HepG2 (cell line): ENCODE data around the gene NRG3. TPM values are rescaled to one million over a fixed set of nuclear protein-coding genes. Genes with fewer than 3 reads are reported as not detected.

Experiments
- ATAC-seq: fragments of 200-7000 bp; cut with Tn5 transposase; 3 replicates; pipeline ENCODE4 v1.9.1; 2020; ENCODE audit warnings: mild to moderate bottlenecking, moderate library complexity
- BruUV-seq: library from RNA; stranded (reverse); fragments of 400-500 nt; replicated peaks from 2 replicates; lab custom pipeline; 2021; lab: Mats Ljungman, UMichigan
- CTCF ChIA-PET: fragments of 300-600 bp; formaldehyde crosslinking; extraction: SDS; loops from one replicate; lab custom pipeline; 2021; ENCODE audit warnings: low total read pairs, inconsistent platforms, low intra/inter-chr PET ratio; lab: Yijun Ruan, JAX
- POLR2A ChIA-PET: fragments of 350-600 bp; sonication (Branson Sonifier 250); formaldehyde crosslinking; loops from one replicate; lab custom pipeline; 2020; ENCODE audit warnings: antibody characterized with exemption, inconsistent platforms; lab: Yijun Ruan, JAX
- DNase-seq: peaks from one replicate; pipeline ENCODE4 v3.0.0-alpha.2; 2015; ENCODE audit warnings: low spot score
- FAIRE-seq: peaks from 3 replicates; lab custom pipeline; 2011; peaks lifted over from hg19 to GRCh38; lab: Jason Lieb, UNC
- H2AFZ ChIP-seq: one replicate; pipeline ENCODE4 v1.6.1; 2011; ENCODE audit warnings: low read length, inconsistent platforms
- H3K27ac ChIP-seq: fragments of 300-600 bp; 3 replicates; pipeline ENCODE4 v1.8.0; 2011; ENCODE audit warnings: mixed run types, mild to moderate bottlenecking, mixed read lengths, low read length, inconsistent platforms; ENCODE audit not compliant: insufficient read depth; ENCODE audit errors: extremely low read length
- H3K27me3 ChIP-seq, 2 experiments: fragments of 200-600 bp in 1 of 2; 2 replicates in 1 of 2; 3 replicates in 1 of 2; pipeline versions ENCODE4 v1.6.0 to v1.8.0; 2011; ENCODE audit warnings: low read length in 2 of 2, mild to moderate bottlenecking in 2 of 2, moderate library complexity in 2 of 2, inconsistent platforms in 1 of 2; ENCODE audit not compliant: insufficient read depth in 2 of 2, control insufficient read depth in 1 of 2
- H3K36me3 ChIP-seq, 2 experiments: fragments of 200-600 bp in 1 of 2; replicated peaks in 1 of 2; 2 replicates in 1 of 2; 3 replicates in 1 of 2; pipeline versions ENCODE4 v1.5.1 to v1.8.0; 2011; ENCODE audit warnings: low read length in 2 of 2, inconsistent platforms in 1 of 2; ENCODE audit not compliant: insufficient read depth in 2 of 2, control insufficient read depth in 1 of 2
- H3K4me1 ChIP-seq: 2 replicates; pipeline ENCODE4 v1.5.1; 2012; ENCODE audit warnings: low read length, inconsistent platforms; ENCODE audit not compliant: insufficient read depth
- H3K4me2 ChIP-seq: 2 replicates; pipeline ENCODE4 v1.6.0; 2011; ENCODE audit warnings: low read depth, low read length, inconsistent platforms
- H3K4me3 ChIP-seq, 3 experiments: fragments of 200-600 bp in 1 of 3; sonication (generic), shearing (Covaris generic) in 1 of 3; replicated peaks in 1 of 3; 2 replicates each; pipeline ENCODE4 v1.5.1; 2011 to 2016; ENCODE audit warnings: low read length in 3 of 3, inconsistent platforms in 2 of 3, low read depth in 2 of 3, mild to moderate bottlenecking in 2 of 3, control low read depth in 1 of 3, mixed read lengths in 1 of 3; ENCODE audit not compliant: insufficient read depth in 1 of 3
- H3K79me2 ChIP-seq: one replicate; pipeline ENCODE4 v1.6.1; 2011; ENCODE audit warnings: low read length, inconsistent platforms; ENCODE audit not compliant: insufficient read depth
- H3K9ac ChIP-seq: 2 replicates; pipeline ENCODE4 v1.6.0; 2011; ENCODE audit warnings: mild to moderate bottlenecking, low read depth, low read length, inconsistent platforms; ENCODE audit not compliant: insufficient read depth
- H3K9me3 ChIP-seq: 2 replicates; pipeline ENCODE4 v1.5.1; 2012; ENCODE audit warnings: mild to moderate bottlenecking, low read length
- H4K20me1 ChIP-seq: 2 replicates; pipeline ENCODE4 v1.6.0; 2011; ENCODE audit warnings: inconsistent platforms, mild to moderate bottlenecking, low read length, moderate library complexity; ENCODE audit not compliant: insufficient read depth
- GTF3A ChIP-seq: sonication (generic); formaldehyde crosslinking; conservative IDR thresholded peaks from 2 replicates; pipeline ENCODE4 v1.4.0; 2020; ENCODE audit warnings: mild to moderate bottlenecking, missing genetic modification reagents
- ISL2 ChIP-seq: sonication (generic); formaldehyde crosslinking; IDR thresholded peaks from 2 replicates; pipeline ENCODE4 v1.5.0; 2020; ENCODE audit warnings: missing genetic modification reagents
- LBX2 ChIP-seq: sonication (generic); formaldehyde crosslinking; IDR thresholded peaks from 2 replicates; pipeline ENCODE4 v1.5.0; 2020; ENCODE audit warnings: missing genetic modification reagents, mild to moderate bottlenecking, borderline replicate concordance
- NR2F1 ChIP-seq, 2 experiments: fragments of 450-650 bp in 1 of 2; formaldehyde crosslinking in 1 of 2; IDR thresholded peaks; 2 replicates each; pipeline versions ENCODE4 v1.5.0 to v1.6.1; 2016 to 2020; ENCODE audit warnings: mild to moderate bottlenecking in 1 of 2, missing compliant biosample characterization in 1 of 2, missing genetic modification reagents in 1 of 2, moderate library complexity in 1 of 2
- PATZ1 ChIP-seq: sonication (generic); formaldehyde crosslinking; IDR thresholded peaks from 2 replicates; pipeline ENCODE4 v1.4.0; 2020; ENCODE audit warnings: missing genetic modification reagents
- SIX4 ChIP-seq: sonication (generic); formaldehyde crosslinking; IDR thresholded peaks from 2 replicates; pipeline ENCODE4 v1.4.0; 2020; ENCODE audit warnings: missing genetic modification reagents
- ZBTB20 ChIP-seq: sonication (generic); formaldehyde crosslinking; IDR thresholded peaks from 2 replicates; pipeline ENCODE4 v1.8.1; 2023; ENCODE audit warnings: missing genetic modification reagents, low read depth, mild to moderate bottlenecking, borderline replicate concordance
- ZMYM2 ChIP-seq: sonication (generic); formaldehyde crosslinking; IDR thresholded peaks from 2 replicates; pipeline ENCODE4 v1.8.0; 2022; ENCODE audit warnings: mild to moderate bottlenecking, missing genetic modification reagents
- ZMYM3 ChIP-seq: sonication (generic); formaldehyde crosslinking; IDR thresholded peaks from 2 replicates; pipeline ENCODE4 v1.5.1; 2020; ENCODE audit warnings: mild to moderate bottlenecking, missing genetic modification reagents
- ZNF354B ChIP-seq: sonication (generic); formaldehyde crosslinking; IDR thresholded peaks from 2 replicates; pipeline ENCODE4 v1.8.0; 2022; ENCODE audit warnings: mild to moderate bottlenecking, missing genetic modification reagents
- ZNF530 ChIP-seq: sonication (generic); formaldehyde crosslinking; IDR thresholded peaks from 2 replicates; pipeline ENCODE4 v1.5.0; 2020; ENCODE audit warnings: low read depth, mild to moderate bottlenecking, missing genetic modification reagents
- ZNF850 ChIP-seq: sonication (generic); formaldehyde crosslinking; conservative IDR thresholded peaks from 2 replicates; pipeline ENCODE4 v1.9.0; 2021; ENCODE audit warnings: mild to moderate bottlenecking, missing genetic modification reagents
- WGBS: methylation state at CpG from one replicate; pipeline ENCODE4 v1.1.6; 2017; ENCODE audit warnings: low lambda C conversion rate; 5-methylcytosine and 5-hydroxymethylcytosine counted together
- in situ Hi-C: cut with HindIII; loops from 2 replicates; pipeline ENCODE4 v1.10.0; 2017; ENCODE audit warnings: low pct_unique_long_range_greater_than_20kb; ENCODE audit not compliant: extremely low pct_ligation_motif_present
- intact Hi-C: fragments of 100-400 bp; cut with micrococcal nuclease; formaldehyde crosslinking; loops from one replicate; pipeline ENCODE4 v1.10.0; 2022; ENCODE audit not compliant: unreplicated experiment
- polyA plus RNA-seq, 8 experiments: library from polyadenylated mRNA; depleted of rRNA in 3 of 8; stranded (reverse) in 7 of 8; unstranded in 1 of 8; fragments of >200 nt; fragmentation: Illumina TruSeq in 4 of 8; extraction: Trizol in 4 of 8; gene quantifications; 2 replicates each; pipeline versions ENCODE4 v1.2.1 to v1.2.3, GENCODE V29; 2011 to 2016; ENCODE audit warnings: low read depth in 4 of 8, missing spikeins in 1 of 8, mixed read lengths in 1 of 8; ENCODE audit not compliant: insufficient read depth in 1 of 8
- total RNA-seq, 5 experiments: library from RNA; depleted of rRNA; stranded (reverse); fragments of >200 nt; fragmentation: Illumina TruSeq; extraction: Trizol; gene quantifications; 2 replicates each; pipeline ENCODE4 v1.2.3, GENCODE V29; 2016; ENCODE audit warnings: low read depth in 1 of 5

Gene NRG3
- total and polyA plus RNA-seq, 2 of the 13 experiments (the other 11 are each of a cell fraction or from before 2014, with no cell fraction given), result not detected

- Histone ChIP-seq H4K20me1 (no peaks in the 10 kb centered on the region), H3K4me3 (no peak overlapping the region), H3K9me3 (peaks cover 76% of the 10 kb centered on the region), H3K27me3 (no peaks in the 10 kb centered on the region), H3K4me1 (no peaks in the 10 kb centered on the region), H3K79me2 (no peaks in the 10 kb centered on the region), H2AFZ (no peak overlapping the region), H3K4me2 (no peak overlapping the region)
- intact Hi-C loops, result no loop called here
- in situ Hi-C loops, result no loop called here
- ChIA-PET POLR2A (no interaction called here), CTCF (no interaction called here)
- DNase-seq, result no peak
- no TSS peak for BruUV-seq
- 17% methylated on average over 5 of the region's 5 CpGs for WGBS
- FAIRE-seq, result no peak
- no peak for ATAC-seq
- TF ChIP-seq SIX4 (no peak), LBX2 (CRISPR knock-in tag) (no peak), ISL2 (CRISPR knock-in tag) (no peak), ZNF354B (no peak), ZNF530 (CRISPR knock-in tag) (no peak), ZNF850 (CRISPR knock-in tag) (no peak), PATZ1 (CRISPR knock-in tag) (no peak), GTF3A (CRISPR knock-in tag) (no peak), NR2F1 (CRISPR knock-in tag; IDR thresholded peaks at IDR 0.05) (no peak), ZMYM2 (CRISPR knock-in tag) (no peak), ZBTB20 (no peak), ZMYM3 (no peak)
- TF ChIP-seq, all 625 proteins: peak for 0
- Histone ChIP-seq H3K36me3 (no peaks in the 10 kb centered on the region), H3K9ac (no peak overlapping the region), H3K27ac (no peak overlapping the region)
Measured at GRCh38 chr10:82980321-82980720, 1105.3 kb downstream of the NRG3 start.
